Measurements from ENCODE around the gene THSD4.

THSD4 gene

GRCh38 chr15:71743861-71744382 lies 628.7 kb downstream of the THSD4 start:
- no peak overlapping the region for H3K4me2 ChIP-seq

GRCh38 chr15:71746719-71747118 lies 631.4 kb downstream of the THSD4 start:
- Histone ChIP-seq H3K9ac (peak overlapping the region in 2 of 11 experiments; percentile 8 to 21; a peak in 3 of 22 replicates), H3K27ac (peak overlapping the region in 8 of 11 experiments; percentile 40 to 83 (median 66); a peak in 14 of 22 replicates), H3K36me3 (no peaks in the 10 kb centered on the region), H3K27me3 (no peaks in the 10 kb centered on the region), H3K4me2 (peak overlapping the region; percentile 75 to 95 (median 84)), H3K9me3 (replicated peaks in 1 of 11) (no peaks in the 10 kb centered on the region), H4K20me1 (peaks cover 0 to 3% (median 0%) of the 10 kb centered on the region in 11 experiments; a peak in 3 of 22 replicates), H3K4me3 (no peak overlapping the region; a peak in 1 of 20 replicates), H3K4me1 (peaks cover 28 to 57% (median 50%) of the 10 kb centered on the region in 10 experiments)
- TF ChIP-seq Cebpa-rat (IDR thresholded peaks at IDR 0.05) = no peak

More at GRCh38 chr15:71743861-71744382, 628.7 kb downstream of the THSD4 start:
- Histone ChIP-seq H3K4me1 (peaks cover 27 to 41% (median 37%) of the 10 kb centered on the region in 10 experiments), H3K9me3 (replicated peaks in 1 of 11) (no peaks in the 10 kb centered on the region), H3K36me3 (no peaks in the 10 kb centered on the region), H4K20me1 (peaks cover 0 to 3% (median 0%) of the 10 kb centered on the region in 11 experiments; a peak in 3 of 22 replicates), H3K27ac (no peak overlapping the region), H3K9ac (no peak overlapping the region), H3K4me3 (no peak overlapping the region), H3K27me3 (no peaks in the 10 kb centered on the region)
- TF ChIP-seq Cebpa-rat (IDR thresholded peaks at IDR 0.05) = no peak

GRCh38 chr15:71747128-71748083 lies 632.1 kb downstream of the THSD4 start:
- H3K9me3 ChIP-seq (replicated peaks in 1 of 11) = no peaks in the 10 kb centered on the region
- no peak for TF ChIP-seq Cebpa-rat (IDR thresholded peaks at IDR 0.05)
- H4K20me1 ChIP-seq = peaks cover 0 to 3% (median 0%) of the 10 kb centered on the region in 11 experiments; a peak in 2 of 22 replicates
- H3K36me3 ChIP-seq = no peaks in the 10 kb centered on the region
- H3K4me1 ChIP-seq = peaks cover 34 to 64% (median 57%) of the 10 kb centered on the region in 10 experiments
- peak overlapping the region in 9 of 11 experiments; percentile 27 to 67 (median 48); a peak in 13 of 22 replicates for H3K9ac ChIP-seq
- H3K4me2 ChIP-seq = peak overlapping the region; percentile 75 to 95 (median 84)
- peak overlapping the region; percentile 30 to 83 (median 68); a peak in 21 of 22 replicates for H3K27ac ChIP-seq
- H3K4me3 ChIP-seq = peak overlapping the region in 8 of 10 experiments; percentile 16 to 57 (median 32); a peak in 10 of 20 replicates
- no peaks in the 10 kb centered on the region for H3K27me3 ChIP-seq

DNA sequence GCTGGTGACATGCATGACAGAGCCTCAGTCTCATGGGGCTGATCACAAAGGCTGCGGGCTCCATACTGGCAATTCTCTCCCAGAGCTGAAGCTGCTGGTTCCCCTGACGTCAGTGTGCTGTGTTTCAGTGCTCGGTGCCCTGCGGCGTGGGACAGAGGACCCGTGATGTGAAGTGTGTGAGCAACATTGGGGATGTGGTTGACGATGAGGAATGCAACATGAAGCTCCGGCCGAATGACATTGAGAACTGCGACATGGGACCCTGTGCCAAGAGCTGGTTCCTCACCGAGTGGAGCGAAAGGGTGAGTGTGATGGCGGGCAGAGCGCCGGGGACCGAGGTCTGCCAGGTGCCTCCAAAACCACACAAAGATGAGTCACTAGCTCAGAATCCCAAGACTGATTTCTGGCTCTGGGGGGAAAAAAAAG lies 633.0 kb downstream of the THSD4 start:
- no peaks in the 10 kb centered on the region for H3K9me3 ChIP-seq (replicated peaks in 1 of 11)
- H3K4me1 ChIP-seq = peaks cover 39 to 73% (median 66%) of the 10 kb centered on the region in 10 experiments

GRCh38 chr15:71749500-71749899 lies 634.2 kb downstream of the THSD4 start:
- Histone ChIP-seq H3K27ac (peak overlapping the region in 3 of 11 experiments; percentile 75 to 83 (median 79); a peak in 3 of 22 replicates), H3K27me3 (no peaks in the 10 kb centered on the region), H3K4me1 (peaks cover 39 to 76% (median 69%) of the 10 kb centered on the region in 10 experiments), H3K9me3 (replicated peaks in 1 of 11) (peaks cover 0 to 3% (median 0%) of the 10 kb centered on the region in 11 experiments; a peak in 1 of 22 replicates), H3K4me3 (no peak overlapping the region), H3K9ac (no peak overlapping the region), H3K4me2 (peak overlapping the region in 9 of 11 experiments; percentile 75 to 95 (median 84); a peak in 12 of 22 replicates), H3K36me3 (no peaks in the 10 kb centered on the region), H4K20me1 (peaks cover 0 to 3% (median 0%) of the 10 kb centered on the region in 11 experiments; a peak in 2 of 22 replicates)
- no peak for TF ChIP-seq Cebpa-rat (IDR thresholded peaks at IDR 0.05)

More for the DNA sequence above, 633.0 kb downstream of the THSD4 start:
- peaks cover 0 to 3% (median 0%) of the 10 kb centered on the region in 11 experiments; a peak in 2 of 22 replicates for H4K20me1 ChIP-seq
- no peaks in the 10 kb centered on the region for H3K27me3 ChIP-seq
- H3K36me3 ChIP-seq = no peaks in the 10 kb centered on the region
- peak in 3 of 11 experiments; percentile 18 to 62 (median 35); a peak in 2 of 22 replicates for TF ChIP-seq Cebpa-rat (IDR thresholded peaks at IDR 0.05)
- peak overlapping the region in 10 of 11 experiments; percentile 3 to 67 (median 48); a peak in 15 of 22 replicates for H3K9ac ChIP-seq
- peak overlapping the region in 10 of 11 experiments; percentile 39 to 83 (median 68); a peak in 21 of 22 replicates for H3K27ac ChIP-seq
- peak overlapping the region; percentile 6 to 57 (median 24); a peak in 10 of 20 replicates for H3K4me3 ChIP-seq
- peak overlapping the region; percentile 75 to 95 (median 84) for H3K4me2 ChIP-seq

DNA sequence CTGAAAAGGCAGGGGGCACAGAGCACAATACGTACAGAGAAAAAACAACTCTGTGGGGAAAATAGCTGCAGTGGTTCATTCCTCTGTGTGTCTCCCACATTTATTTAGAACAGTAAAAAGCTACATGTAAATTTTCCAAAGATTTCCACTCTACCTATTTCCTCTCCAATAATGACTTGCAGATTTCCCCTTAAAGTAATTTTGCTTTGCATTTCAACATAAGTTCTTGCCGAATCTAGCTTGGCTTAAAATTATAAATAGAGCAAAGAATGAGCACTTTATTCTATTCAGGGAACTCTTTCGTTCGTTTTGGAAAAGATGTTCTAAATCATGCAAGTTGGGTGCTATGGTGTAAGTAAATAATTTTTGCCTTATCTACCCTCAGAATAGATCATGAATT lies 636.9 kb downstream of the THSD4 start:
- Histone ChIP-seq H3K36me3 (no peaks in the 10 kb centered on the region), H3K27me3 (no peaks in the 10 kb centered on the region), H3K4me3 (no peak overlapping the region), H3K9me3 (replicated peaks in 1 of 11) (peaks cover 0 to 9% (median 0%) of the 10 kb centered on the region in 11 experiments; a peak in 2 of 22 replicates), H3K27ac (peak overlapping the region in 3 of 11 experiments; percentile 9 to 42 (median 10); a peak in 3 of 22 replicates), H4K20me1 (peaks cover 0 to 3% (median 0%) of the 10 kb centered on the region in 11 experiments; a peak in 2 of 22 replicates), H3K9ac (no peak overlapping the region), H3K4me2 (peak overlapping the region; percentile 15 to 78 (median 62); a peak in 21 of 22 replicates), H3K4me1 (peaks cover 30 to 60% (median 49%) of the 10 kb centered on the region in 10 experiments)
- TF ChIP-seq Cebpa-rat (IDR thresholded peaks at IDR 0.05) = no peak

DNA sequence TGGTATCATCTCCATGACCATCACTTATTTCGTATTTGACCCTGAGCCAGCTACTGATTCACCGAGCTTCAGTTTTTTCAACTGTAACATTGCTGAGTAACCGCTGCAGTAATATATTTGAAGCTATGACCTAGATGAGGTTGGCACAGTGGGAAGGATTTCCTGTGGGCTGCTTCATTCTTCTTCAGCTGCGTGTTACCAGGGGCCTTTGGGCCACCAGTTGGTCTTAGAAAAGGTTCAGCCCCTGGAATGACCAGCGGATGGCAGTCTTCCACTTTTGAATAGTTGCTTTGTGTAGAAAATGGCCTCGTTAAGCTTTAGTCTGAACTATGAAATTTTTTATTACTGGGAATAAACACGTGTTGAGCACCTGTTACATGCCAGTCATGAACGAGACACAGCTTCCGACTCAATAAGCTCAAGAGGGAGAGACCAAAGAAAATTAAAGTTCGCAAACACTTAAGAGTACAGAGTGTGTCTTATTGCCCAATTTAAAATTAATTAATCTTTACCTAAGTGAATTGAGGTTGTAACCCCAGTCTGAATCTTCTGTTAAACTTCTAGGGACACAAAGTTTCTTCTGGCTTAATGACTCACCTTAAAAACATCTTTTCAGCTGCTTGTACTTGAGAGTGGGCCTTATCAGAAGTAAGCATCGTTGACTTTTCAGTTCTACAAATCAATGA lies 637.5 kb downstream of the THSD4 start:
- Histone ChIP-seq H3K36me3 (no peaks in the 10 kb centered on the region), H3K9ac (no peak overlapping the region), H3K27me3 (no peaks in the 10 kb centered on the region), H3K27ac (peak overlapping the region in 3 of 11 experiments; percentile 9 to 42 (median 10); a peak in 3 of 22 replicates), H3K9me3 (replicated peaks in 1 of 11) (peaks cover 0 to 9% (median 0%) of the 10 kb centered on the region in 11 experiments; a peak in 2 of 22 replicates), H3K4me1 (peaks cover 24 to 59% (median 45%) of the 10 kb centered on the region in 10 experiments), H4K20me1 (peaks cover 0 to 3% (median 0%) of the 10 kb centered on the region in 11 experiments; a peak in 2 of 22 replicates), H3K4me3 (no peak overlapping the region), H3K4me2 (peak overlapping the region; percentile 15 to 78 (median 62); a peak in 21 of 22 replicates)
- TF ChIP-seq Cebpa-rat (IDR thresholded peaks at IDR 0.05) = no peak

DNA sequence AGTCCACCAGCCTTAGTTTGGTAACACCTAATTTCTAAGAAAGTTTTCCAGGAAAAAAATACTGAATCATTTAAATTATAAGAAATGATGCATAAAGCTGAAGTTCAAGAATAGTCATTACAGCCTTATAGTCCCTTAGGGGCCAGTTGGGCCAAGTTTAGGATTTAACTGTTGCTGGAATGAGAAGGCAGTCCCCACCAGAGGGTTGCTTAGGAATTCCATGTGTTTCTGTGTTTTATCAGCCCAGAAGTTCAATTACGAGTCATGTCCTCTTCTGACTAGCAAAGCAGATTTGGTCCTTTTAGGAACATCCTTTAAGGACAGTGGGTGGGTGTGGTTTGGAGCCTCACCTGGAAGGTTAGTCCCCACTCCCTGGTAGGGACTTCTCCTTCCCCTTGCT lies 638.1 kb downstream of the THSD4 start:
- Histone ChIP-seq H3K27ac (no peak overlapping the region), H3K4me3 (no peak overlapping the region), H3K4me1 (peaks cover 18 to 58% (median 41%) of the 10 kb centered on the region in 10 experiments), H3K9me3 (replicated peaks in 1 of 11) (peaks cover 0 to 9% (median 0%) of the 10 kb centered on the region in 11 experiments; a peak in 2 of 22 replicates), H4K20me1 (no peaks in the 10 kb centered on the region), H3K27me3 (no peaks in the 10 kb centered on the region), H3K4me2 (peak overlapping the region in 9 of 11 experiments; percentile 34 to 78 (median 62); a peak in 12 of 22 replicates), H3K9ac (no peak overlapping the region), H3K36me3 (no peaks in the 10 kb centered on the region)
- TF ChIP-seq Cebpa-rat (IDR thresholded peaks at IDR 0.05) = no peak
